NCI-H345 (cell line): ENCODE results near the gene GSTO1.
"Not testable (repeated sequence)": the region's sequence is repeated elsewhere in the genome, so short reads cannot be mapped to it uniquely, and the experiment has no call there.

Experiments used
- DNase-seq: peaks from one replicate; lab custom pipeline; 2025; lab: John Stamatoyannopoulos, UW

Gene GSTO1

GRCh38 chr10:104254493-104255310 is at the start of gene GSTO1:
TSS of gene GSTO1 (plus strand) at chr10:104254892. CDS start at chr10:104254929, 37 bp downstream.
- no peak for DNase-seq

- DNase-seq: no peak
Measured at GRCh38 chr10:104208730-104209129, 46.0 kb upstream of the GSTO1 start.

GRCh38 chr10:104209575-104210198 is 45.0 kb upstream of the GSTO1 start:
- DNase-seq: peak; percentile 43

GRCh38 chr10:104216631-104217030 is 38.1 kb upstream of the GSTO1 start:
- DNase-seq: no peak

GRCh38 chr10:104218751-104219150 is 35.9 kb upstream of the GSTO1 start:
- no peak for DNase-seq

- no peak for DNase-seq
Measured at GRCh38 chr10:104220522-104220921, 34.2 kb upstream of the GSTO1 start.

- DNase-seq: no peak
Measured at GRCh38 chr10:104223304-104223703, 31.4 kb upstream of the GSTO1 start.

GRCh38 chr10:104230490-104230889 is 24.2 kb upstream of the GSTO1 start:
- DNase-seq: no peak

GRCh38 chr10:104231784-104232612 is 22.7 kb upstream of the GSTO1 start, which contains the start of gene CFAP43:
TSS of gene CFAP43 (minus strand) at chr10:104232364. CDS start at chr10:104232246, 118 bp downstream.
- DNase-seq: peak; percentile 96

GRCh38 chr10:104232613-104233102 is 22.0 kb upstream of the GSTO1 start:
- DNase-seq: no peak

- DNase-seq: no peak
Measured at GRCh38 chr10:104233817-104234216, 20.9 kb upstream of the GSTO1 start.

- DNase-seq: no peak
Measured at GRCh38 chr10:104234934-104235333, 19.8 kb upstream of the GSTO1 start.

GRCh38 chr10:104235801-104236200 is 18.9 kb upstream of the GSTO1 start:
- no peak for DNase-seq

- DNase-seq: no peak
Measured at GRCh38 chr10:104240078-104240477, 14.6 kb upstream of the GSTO1 start.

- DNase-seq: no peak
Measured at GRCh38 chr10:104242545-104242944, 12.1 kb upstream of the GSTO1 start.

GRCh38 chr10:104243009-104243408 is 11.7 kb upstream of the GSTO1 start:
- DNase-seq: not testable (repeated sequence)

GRCh38 chr10:104243512-104243911 is 11.2 kb upstream of the GSTO1 start:
- DNase-seq: no peak

- DNase-seq: no peak
Measured at GRCh38 chr10:104245066-104245632, 9.5 kb upstream of the GSTO1 start.

GRCh38 chr10:104246976-104247375 is 7.7 kb upstream of the GSTO1 start:
- no peak for DNase-seq

GRCh38 chr10:104247513-104248146 is 7.1 kb upstream of the GSTO1 start:
- no peak for DNase-seq

GRCh38 chr10:104248931-104249330 is 5.8 kb upstream of the GSTO1 start:
- not testable (repeated sequence) for DNase-seq
